Prostate gland (tissue), 2 donors: ENCODE measurements around the gene SCLT1.

Experiments used
- CTCF ChIP-seq, 4 experiments: fragments of 200-600 bp in 2 of 4; fragments of 450-650 bp in 2 of 4; sonication (generic) in 2 of 4; IDR thresholded peaks; 1 replicate in 3 of 4; 2 replicates in 1 of 4; pipeline ENCODE4 v1.5.1; 2016 to 2019; ENCODE audit warnings: antibody characterized with exemption in 4 of 4, mild to moderate bottlenecking in 2 of 4, moderate library complexity in 2 of 4
- POLR2A ChIP-seq: fragments of 450-650 bp; IDR thresholded peaks from one replicate; pipeline ENCODE4 v1.6.1; 2016; ENCODE audit warnings: antibody characterized with exemption, mild to moderate bottlenecking
- POLR2AphosphoS5 ChIP-seq: sonication (generic); formaldehyde crosslinking; IDR thresholded peaks from one replicate; pipeline ENCODE4 v1.6.1; 2017; ENCODE audit warnings: antibody characterized with exemption

- TF ChIP-seq CTCF (IDR thresholded peaks at IDR 0.05), result no peak
- no peak for TF ChIP-seq POLR2AphosphoS5
- no peak for TF ChIP-seq POLR2A
Measured at GRCh38 chr4:129040471-129040870, 52.9 kb downstream of the SCLT1 start.
